Measurements from ENCODE around the gene EVI5L.

The EVI5L gene

GRCh38 chr19:7818806-7819205 is 11.2 kb upstream of the EVI5L start:
- no peak for DNase-seq

- DNase-seq: no peak
Observed at GRCh38 chr19:7819337-7819736, 10.7 kb upstream of the EVI5L start.

DNA sequence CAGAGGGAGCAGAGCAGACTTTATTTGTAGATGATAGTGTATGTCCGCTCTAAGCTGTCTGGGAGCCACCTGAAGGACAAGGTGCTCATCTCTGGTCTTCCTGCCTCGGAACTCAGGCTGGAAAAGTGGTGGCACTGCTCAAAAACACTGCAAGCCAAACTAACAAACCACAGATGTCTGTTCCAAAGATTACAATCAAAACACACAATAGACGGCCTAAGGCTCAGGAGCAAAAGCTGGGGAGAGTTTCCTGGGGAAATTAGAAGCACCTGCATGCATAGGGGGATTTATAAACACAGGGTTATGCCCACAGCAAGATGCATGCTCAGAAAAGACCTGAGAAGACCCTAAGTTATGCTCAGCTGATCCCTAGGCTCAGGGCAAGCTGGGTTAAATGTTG is 9.4 kb upstream of the EVI5L start:
- DNase-seq: no peak

GRCh38 chr19:7822910-7823515 is 7.0 kb upstream of the EVI5L start:
- no peak for DNase-seq

DNA sequence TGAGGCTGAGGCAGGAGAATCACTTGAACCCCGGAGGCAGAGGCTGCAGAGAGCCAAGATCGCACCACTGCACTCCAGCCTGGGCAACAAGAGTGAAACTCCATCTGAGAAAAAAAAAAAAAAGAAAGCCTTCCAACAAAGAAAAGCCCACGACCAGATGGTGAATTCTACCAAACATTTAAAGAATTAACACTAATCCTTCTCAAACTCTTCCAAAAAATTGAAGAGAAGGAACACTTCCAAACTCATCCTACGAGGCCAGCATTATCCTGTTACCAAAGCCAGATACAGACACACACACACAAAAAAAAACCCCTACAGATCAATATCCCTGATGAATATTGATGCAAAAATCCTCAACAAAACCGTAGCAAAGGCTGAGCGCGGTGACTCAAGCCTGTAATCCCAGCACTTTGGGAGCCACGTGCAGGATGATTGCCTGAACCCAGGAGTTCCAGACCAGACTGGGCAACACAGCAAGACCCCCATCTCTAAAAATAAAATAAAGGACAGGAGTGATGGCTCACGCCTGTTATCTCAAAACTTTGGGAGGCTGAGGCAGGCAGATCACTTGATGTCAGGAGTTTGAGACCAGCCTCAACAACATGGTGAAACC is 6.2 kb upstream of the EVI5L start:
- DNase-seq: no peak

DNA sequence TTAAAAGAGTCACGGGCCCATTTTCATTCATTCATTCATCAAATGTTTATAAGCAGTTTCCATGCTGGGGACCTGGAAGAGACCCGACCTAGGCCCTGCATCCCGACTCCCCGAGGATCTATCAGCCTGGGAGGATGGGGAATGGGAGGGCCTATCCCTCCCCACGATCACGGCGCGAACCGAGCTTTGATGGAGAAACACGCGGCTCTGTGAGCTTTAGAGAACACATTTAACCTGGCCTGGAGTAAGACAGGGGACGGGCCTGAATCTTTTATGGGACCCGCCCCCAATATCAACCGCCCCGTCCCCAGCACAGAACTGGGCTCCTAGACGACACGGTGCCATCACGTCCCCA is 875 bp upstream of the EVI5L start:
- no peak for DNase-seq

GRCh38 chr19:7830272-7830771 is 304 bp downstream of the EVI5L start:
- no peak for DNase-seq

GRCh38 chr19:7830823-7831222 is 805 bp downstream of the EVI5L start:
- no peak for DNase-seq

DNA sequence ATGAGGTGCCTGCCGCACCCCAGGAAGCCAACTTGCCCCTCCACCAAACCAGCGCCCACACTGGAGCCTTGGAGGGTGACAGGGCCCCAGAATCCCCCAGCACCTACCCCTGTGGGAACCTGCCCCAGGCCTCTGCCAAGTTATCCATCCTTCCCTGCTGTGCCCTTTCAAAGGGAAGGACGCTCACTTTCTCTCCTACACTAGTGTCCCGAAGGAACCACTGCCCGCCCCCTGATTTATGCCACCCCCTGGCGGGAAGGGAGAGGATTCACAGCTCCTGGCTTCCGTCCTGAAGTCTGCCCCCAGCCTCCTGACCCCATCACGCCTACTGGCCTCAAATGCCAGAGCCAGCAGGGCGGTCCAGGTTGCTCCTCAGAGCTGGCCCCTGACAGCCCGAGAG is 1.4 kb downstream of the EVI5L start:
- peak; percentile 35 to 40 for DNase-seq

- no peak for DNase-seq
Observed at GRCh38 chr19:7832009-7832408, 2.0 kb downstream of the EVI5L start.

DNA sequence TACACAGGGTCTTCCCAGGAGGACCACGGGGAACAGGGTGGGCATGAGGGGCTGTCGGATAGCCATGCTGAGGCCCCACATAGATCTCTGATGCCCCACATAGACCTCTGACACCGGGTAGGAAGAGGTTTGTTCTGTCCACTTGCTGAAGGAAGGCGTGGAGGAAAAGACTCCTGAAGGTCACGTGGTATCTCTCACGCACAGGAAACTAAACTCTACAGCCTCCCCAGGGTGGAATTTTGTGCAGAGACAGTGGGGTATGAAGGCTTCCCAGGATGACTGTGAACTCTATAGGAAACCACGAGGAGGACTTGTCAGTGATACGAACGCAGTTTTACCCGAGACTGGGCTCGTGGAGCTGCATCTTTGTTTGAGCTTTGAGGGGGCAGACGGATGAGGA is 2.8 kb downstream of the EVI5L start:
- DNase-seq: no peak

DNA sequence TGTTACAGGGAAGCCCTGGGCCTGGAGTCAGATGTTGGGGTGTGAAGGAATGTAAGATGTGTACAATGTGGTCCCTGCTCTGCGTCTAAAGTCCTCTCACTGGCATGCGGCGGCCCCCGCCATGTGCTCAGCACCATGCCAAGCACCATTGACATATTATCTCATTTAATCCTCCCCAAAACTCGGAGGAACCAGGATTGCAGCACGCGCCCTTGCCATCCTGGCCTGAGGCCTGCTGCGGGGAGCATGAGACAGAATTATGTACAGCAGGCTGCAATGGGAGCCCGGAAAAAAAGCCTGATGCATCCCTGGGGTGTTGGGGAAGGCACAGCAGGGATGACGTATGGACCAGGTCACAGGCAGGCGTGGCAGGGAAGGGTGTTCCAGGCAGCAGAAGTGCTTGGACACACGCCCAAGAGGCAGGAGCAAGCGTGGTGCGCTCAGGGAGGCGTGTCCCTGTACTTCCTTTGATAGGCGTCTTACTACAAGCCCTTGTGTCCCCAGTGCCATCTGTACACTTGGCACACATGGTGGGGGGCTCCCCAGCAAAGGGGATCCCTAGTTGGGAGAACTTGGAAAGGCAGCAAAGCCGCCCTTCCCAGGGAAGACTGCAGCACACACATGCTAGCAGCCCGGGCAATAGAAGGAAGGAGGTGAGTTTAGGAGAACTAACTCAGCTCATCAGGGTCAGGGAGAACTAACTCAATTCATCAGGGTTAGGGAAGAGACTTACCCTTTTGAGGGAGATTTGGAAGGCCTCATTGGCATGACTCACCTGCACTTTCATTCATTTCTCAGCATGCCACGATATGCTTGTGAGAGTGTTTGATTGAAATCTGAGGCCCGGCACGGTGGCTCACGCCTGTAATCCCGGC is 3.4 kb downstream of the EVI5L start:
- no peak for DNase-seq

- no peak for DNase-seq
Observed at GRCh38 chr19:7839476-7839875, 9.5 kb downstream of the EVI5L start.

DNA sequence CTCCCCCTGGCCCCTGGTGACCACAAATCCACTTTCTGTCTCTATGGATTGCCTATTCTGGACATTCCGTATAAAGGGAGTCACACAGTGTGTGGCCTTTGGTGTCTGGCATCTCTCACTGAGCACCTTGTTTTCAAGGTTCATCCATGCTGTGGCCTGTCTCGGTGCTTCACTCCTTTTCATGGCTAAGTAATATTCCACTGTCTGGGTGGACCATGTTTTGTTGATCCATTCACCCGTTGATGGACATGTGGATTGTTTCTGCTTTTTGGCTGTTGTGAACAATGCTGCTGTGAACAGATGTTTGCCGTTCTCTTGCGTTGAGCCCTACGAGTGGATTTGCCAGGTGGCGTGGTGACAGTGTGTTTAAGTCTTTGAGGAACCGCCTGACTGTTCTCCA is 10.6 kb downstream of the EVI5L start:
- DNase-seq: no peak

DNA sequence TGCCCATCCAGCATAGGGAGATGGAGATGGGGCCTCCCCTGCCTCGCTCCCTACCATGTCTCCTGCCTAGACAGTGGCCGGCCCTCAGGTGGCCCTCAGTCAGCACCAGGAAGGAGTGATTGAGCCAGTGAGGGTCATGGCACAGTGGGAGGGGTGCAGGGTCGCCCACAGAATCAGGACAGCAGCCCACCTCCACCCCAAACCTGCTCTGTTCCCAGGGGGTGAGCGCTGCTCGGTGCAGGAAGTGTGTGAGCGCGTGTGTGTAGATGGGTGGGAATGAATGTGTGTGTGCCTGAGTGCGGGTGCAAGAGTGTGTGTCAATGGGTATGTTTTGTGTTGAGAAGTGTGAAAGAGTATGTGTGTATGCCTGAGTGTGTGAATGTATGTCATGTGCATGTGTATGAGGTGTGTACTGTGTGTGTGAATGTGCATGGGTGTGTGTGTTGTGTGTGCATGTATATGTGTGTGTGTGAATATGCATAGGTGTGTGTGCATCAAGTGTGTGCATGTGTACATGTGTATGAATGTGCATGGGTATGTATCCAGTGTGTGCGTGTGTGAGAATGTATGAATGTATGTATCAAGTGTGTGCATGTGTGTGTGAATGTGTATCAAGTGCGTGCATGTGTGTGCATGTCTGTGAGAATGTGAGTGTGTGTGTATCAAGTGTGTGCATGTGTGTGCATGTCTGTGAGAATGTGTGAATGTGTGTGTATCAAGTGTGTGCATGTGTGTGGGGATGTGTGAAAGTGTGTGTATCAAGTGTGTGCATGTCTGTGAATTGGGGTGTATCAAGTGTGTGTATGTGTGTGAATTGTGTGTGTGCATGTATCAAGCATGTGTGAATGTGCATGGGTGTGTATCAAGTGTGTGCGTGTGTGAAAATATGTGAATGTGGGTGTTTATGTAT is 12.0 kb downstream of the EVI5L start:
- DNase-seq: no peak

DNA sequence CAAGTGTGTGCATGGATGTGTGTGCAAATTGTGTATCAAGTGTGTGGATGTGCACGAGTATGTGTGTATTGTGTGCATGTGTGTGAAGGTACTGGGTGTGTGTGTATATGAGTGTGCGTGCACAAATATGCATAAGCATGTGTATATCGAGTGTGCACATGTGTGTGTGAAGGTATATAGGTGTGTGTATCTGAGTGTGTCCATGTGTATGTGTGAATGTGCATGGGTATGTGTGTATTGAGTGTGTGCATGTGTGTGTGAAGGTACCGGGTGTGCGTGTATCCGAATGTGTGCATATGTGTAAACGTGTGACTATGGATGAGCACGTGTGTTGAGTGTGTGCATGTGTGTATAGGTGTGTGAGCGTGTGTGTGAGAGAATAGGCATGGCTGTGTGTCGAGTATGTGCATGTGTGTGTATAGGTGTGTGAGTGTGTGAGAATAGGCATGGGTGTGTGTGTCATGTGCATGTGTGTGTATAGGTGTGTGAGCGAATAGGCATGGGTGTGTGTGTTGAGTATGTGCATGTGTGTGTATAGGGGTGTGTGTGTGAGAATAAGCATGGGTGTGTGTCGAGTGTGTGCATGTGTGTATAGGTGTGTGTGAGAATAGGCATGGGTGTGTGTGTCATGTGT is 12.8 kb downstream of the EVI5L start:
- no peak for DNase-seq

- DNase-seq: no peak
Observed at GRCh38 chr19:7843521-7843920, 13.5 kb downstream of the EVI5L start.

DNA sequence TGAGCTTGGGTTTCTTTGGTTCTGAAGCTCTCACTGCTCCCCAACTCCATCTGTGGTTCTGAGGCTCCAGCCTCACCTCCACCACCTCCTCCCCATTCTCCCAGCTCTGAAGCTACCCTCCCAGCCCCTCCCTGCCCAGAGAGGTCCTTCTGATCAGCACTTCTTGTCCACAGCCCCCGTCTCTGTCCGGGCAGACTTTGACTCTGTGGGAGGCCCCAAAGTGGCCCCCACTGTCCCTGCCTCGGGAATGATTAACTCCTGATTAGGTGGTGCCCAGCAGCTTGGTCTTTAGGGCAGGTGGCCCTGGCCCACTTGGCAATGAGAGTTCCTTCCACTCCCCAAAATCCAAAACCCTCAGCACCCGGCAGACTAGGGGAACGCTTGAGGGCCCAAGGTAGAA is 14.4 kb downstream of the EVI5L start:
- DNase-seq: no peak

DNA sequence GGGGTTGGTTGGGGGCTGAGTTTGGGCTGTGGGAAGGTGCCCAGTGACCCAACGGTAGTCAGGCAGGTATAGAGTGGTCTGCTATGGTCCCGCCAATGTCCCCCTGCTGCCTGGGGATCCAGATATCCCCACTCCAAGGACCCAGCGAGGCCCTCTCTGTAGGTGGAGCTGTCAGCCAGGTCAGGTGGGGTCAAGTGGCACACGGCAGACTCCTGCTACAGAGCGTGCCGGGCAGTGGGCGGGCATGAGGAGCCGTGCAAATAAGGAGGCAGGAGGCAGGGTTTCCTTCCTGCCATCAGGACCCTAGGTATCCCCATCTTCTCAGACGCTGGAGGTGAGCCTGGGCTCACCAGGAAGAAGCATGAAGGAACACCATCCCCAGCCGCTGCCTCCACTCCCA is 14.9 kb downstream of the EVI5L start:
- DNase-seq: no peak

DNA sequence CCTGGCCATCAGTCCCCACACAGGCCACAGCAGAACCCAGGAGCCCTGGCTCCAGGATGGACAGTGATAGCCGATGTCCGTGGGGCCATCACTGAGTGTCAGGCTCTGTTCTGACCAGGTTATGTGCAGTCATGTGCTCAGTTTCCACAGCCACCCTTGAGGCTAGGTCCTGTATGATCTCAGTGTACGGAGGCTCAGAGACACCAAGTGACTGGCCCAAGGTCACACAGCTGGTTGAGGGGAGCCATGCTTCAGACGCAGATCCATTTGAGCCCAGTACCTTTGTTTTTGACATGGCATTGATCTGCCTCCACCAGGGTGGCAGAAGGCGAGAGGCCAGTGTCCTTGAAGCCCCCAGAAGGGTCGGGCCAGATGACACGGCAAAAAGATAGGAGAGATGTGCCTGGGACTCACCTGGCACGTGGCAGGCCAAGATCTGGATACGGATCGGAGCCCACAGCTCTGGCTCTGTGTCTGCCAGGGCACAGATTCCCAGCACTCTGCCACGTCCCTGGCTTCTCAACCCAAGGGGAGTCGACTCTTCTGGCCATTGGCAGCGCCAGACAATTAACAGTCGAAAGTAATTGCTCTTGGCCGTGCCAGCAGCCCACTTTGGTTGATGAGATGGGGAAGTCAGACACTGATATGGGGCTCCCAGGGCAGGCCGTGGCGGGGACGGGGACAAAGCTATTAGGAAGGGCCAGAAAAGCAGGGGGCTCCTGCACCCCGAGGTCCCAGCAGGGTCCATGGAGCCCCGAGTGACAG is 15.6 kb downstream of the EVI5L start:
- no peak for DNase-seq

DNA sequence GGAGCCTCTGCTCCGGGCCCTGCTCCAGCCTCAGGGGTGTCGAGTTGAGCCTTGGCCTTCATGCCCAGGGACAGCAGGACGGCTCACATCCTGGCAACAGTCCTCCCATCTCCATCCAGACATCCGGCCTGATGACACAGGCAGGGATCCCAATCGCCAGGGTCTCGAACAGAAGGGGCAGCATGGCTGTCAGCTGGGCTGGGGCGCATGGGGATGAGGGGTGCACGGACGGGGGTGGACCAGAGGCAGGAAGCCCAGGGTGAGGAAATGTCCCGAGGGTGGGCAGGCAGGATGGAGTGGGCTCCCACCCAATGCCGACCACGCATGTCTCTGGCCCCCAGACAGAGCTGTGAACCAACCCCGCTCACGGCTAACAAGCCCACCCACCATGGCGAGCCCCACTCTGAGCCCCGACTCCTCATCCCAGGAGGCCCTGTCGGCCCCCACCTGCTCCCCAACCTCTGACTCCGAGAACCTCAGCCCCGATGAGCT is 16.2 kb downstream of the EVI5L start:
- no peak for DNase-seq

- no peak for DNase-seq
Observed at GRCh38 chr19:7847664-7848063, 17.6 kb downstream of the EVI5L start.

All from hippocampal formation (tissue), 2 donors.